Stimulated activated CD4-positive, alpha-beta T cell treated with anti-CD3 and anti-CD28 coated beads, Interleukin-12 subunit alpha, Interleukin-12 subunit beta, amount 100 ng/mL, for 4 hours (primary cell): ENCODE measurements around the gene CACNA1E.

ENCODE experiments used
- DNase-seq: peaks from one replicate; pipeline ENCODE4 v3.0.0-alpha.2; 2020

Gene CACNA1E

DNA sequence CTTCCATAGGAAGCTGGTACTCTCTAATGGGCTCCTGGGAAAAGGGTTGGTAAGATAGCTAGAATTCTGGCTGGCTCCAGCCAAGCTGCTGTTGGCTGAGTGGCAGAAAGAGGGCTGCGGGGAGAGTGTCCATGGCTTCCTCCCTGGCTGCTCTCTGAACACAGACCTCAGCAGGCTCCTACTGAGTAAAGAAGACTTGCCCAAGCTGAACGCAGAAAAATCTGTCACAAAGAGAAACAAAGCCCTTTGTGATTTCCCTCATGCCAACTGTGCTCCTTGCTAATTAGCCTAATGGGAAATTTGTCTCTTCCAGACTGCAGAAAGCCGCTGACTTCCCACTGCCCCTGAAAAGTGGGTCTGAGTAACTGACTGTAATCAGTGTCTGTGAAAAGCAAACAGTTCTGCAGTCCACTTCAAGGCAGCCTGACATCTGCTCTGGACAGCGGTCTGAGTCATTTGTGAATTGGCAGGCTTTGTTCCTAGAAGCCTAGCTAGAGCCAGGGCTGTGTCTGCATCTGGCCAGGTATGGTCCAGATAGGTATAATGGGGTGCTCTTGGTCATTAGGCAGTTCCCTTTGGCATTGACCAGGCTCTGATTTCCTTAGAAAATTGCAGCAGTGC is 295.4 kb downstream of the CACNA1E start:
- DNase-seq, result no peak

DNA sequence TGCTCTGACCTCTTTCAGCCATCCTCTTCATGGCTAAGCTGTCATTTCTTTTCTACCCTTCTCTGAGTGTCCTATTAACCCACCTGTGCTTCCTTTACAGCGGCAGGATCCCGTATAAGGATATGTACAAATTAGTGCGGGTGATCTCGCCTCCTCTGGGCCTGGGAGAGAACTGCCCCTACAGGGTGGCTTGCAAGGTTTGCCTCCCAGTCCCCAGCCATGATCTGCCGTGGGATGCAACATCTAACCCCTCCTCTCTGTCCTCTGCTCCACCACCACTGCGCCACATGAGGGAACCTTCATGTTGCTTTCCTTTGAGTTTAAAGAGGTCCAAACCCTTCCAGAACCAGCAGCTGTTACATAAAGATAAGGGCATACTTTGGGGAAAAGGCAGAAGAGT is 296.0 kb downstream of the CACNA1E start:
- no peak for DNase-seq

- DNase-seq, result no peak
These were observed 299.9 kb downstream of the CACNA1E start for GRCh38 chr1:181783208-181783607.

DNA sequence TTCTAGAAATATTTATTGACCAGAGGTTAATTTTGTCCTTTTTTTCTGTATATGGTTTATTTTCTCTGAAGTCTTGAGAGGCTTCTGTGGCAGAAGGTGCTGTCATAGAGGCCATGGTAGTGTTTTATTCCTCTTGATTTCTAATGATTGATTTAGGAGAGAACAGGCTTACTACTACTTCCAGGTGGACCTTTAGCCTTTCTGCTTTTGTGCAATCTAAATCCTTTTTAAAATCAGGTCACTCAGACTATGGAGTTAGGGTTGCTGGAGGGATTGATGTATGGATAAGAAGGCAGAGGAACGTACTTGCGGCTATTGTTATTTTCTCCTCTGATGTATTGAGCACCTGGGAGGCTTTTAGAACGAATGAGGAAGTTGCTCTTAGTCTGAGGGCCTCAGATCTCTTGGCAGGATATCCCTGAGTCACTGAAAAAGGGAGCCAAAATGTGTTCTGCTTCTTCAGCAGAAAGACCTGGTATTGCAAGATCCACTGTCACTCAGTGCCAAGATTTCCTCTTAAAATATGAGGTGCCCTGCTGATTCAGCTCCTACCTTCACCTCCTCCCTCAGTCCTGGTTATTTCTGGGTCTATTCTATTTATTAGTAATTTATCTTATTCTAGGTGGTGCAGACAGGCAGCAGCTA is 300.8 kb downstream of the CACNA1E start:
- DNase-seq, result no peak

- no peak for DNase-seq
These were observed 306.1 kb downstream of the CACNA1E start for GRCh38 chr1:181789395-181789794.

DNA sequence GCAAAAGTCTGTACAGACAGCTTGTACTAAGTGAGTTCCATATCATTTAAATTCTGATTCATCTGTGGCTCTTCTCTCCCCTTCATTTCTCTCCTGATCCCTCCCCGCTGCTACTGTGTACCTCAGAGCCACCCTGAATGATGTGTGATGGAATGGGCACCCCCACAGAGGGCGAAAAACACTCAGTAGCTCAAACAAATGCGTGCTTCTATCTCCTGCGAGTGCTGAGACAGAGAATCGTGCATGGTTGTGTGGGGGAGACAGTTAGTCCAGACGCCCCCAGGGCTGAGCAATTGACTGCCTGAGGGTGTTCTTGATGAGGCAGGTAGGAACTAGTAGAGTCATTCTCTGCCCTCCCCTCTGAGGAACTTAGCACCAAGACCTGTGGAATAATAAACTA is 308.4 kb downstream of the CACNA1E start:
- no peak for DNase-seq

- no peak for DNase-seq
These were observed 310.5 kb downstream of the CACNA1E start for GRCh38 chr1:181793831-181794230.

DNA sequence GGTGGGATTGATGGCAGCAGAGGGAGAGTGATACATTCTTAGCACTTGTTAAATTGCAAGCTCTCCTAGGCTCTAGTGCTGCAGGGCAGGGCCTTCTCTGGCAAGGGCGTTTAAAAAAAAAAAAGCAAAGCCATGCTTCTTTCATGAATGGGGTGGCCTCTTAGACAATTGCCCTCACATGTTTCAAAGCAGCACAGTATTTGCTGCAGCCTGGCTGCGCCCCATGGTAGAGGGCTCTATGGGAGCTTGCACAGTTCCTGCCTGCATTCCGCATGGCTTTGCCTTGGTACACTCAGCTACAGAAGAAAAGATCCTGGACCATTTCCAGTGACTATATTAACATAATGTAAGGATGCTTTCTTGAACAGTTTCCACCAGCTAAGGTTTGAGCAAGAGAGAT is 311.0 kb downstream of the CACNA1E start:
- DNase-seq, result no peak

GRCh38 chr1:181798191-181798926 is 315.0 kb downstream of the CACNA1E start:
- no peak for DNase-seq

DNA sequence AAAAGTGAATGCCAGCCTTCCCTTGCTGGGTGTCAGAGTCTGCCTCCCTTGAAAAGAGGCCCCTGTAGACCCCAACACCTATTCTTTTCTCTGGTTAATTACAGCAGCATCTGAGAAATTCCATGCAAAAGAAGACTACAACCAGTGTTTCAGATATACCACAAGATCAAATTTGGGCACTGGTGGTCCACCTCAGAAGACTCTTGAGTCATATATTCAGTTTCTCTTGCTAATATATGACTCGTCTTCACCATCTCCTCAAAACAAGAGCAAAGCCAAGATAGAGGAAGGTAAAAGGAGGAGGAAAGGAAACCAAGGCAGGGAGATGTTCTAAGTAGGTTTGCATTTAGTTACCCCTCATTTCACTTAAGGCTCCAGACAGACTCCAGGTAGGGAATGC is 318.3 kb downstream of the CACNA1E start:
- DNase-seq, result no peak

DNA sequence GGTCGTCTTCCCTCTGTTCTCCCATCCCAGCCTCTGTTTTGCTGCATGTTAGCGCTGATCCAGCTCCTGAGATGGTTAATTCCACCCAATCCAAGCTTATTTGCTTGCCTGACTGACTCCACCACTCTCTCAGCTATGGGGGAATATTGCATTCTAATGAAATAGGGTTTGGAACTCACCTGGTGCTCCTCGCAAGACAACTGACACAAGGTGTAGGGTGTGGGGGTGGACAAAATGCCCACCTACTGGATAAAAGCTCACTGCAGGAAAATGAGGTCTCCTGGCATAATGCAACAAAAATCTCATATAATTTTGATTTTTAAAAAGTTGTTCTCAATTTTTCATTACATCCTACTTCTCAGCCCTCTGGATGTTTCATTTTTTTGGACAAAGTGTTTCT is 319.1 kb downstream of the CACNA1E start:
- no peak for DNase-seq

GRCh38 chr1:181803421-181803820 is 320.1 kb downstream of the CACNA1E start:
- DNase-seq, result no peak

DNA sequence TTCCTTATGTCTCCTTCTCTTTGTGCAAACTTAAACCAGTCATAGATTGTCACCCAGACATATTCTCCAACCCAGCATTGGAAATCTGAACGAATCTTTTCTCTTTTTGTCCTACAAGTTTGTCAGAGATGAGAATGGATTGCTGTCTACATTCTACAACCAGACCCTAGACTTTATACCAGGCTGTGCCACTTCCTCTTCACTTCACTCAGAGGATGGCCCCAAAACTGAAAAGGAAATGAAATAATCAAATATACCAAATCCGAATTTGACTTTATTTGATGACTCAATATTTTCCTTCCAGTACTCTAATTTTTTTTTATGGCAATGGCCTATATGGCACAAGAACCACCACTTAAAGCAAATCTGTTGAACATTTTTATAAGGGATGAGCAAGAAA is 321.7 kb downstream of the CACNA1E start:
- no peak for DNase-seq

DNA sequence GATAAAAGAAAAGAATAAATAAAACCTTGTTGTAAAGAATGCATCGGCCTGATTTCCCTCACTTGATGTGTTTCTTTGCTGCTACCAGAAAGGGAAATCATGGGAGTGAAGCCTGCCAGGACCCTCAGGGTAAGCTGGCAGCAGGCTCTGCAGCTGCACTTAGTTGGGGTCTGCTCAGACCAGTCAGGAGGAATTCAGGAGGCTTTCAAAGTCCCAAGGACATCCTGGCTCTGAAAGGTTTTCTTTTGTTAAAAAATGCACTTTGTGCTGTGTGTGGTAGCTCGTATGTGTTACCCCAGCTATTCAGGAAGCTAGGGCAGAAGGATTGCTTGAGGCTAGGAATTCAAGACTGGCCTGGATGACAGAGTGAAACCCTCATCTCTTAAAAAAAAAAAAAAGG is 323.4 kb downstream of the CACNA1E start:
- DNase-seq, result no peak

DNA sequence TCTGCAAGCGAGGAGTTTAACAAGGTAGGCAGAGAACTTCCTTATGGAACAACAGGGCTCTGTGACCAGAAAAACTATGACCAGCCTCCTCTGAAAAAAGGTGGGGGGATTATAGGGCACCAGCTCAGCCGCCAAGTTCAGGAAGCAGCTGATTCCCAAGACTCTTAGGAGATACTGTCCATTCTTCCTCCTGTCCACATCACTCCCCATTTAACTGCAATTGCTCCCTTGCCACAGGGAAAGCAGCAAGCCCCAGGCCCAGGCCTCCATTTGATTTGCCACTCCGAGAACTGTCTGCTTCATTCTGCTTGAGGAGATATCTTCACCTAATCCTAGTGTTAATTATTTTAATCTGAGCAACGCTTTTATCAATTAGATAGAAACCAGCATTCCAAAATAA is 323.9 kb downstream of the CACNA1E start:
- no peak for DNase-seq

GRCh38 chr1:181809991-181810545 is 326.8 kb downstream of the CACNA1E start:
- DNase-seq, result no peak

DNA sequence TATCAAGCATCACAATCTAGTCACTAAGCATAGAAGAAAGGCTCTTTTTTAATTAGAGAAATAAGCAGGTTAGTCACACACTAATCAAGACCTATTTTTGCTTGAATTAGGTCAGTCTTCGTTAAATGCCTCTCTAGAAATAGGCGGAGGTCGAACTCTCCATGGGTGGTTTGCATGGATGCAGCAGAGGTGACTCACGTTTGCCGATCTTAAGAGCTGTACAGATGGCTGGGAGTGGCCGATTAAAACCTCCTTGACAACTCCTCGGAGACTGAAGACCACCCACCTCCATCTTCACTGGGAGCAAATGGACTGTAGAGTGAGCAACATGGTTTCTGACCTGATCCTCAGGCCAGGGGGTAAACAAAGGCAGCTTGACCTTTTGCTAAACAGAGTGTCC is 328.9 kb downstream of the CACNA1E start:
- no peak for DNase-seq

- DNase-seq, result no peak
These were observed 329.9 kb downstream of the CACNA1E start for GRCh38 chr1:181813266-181813665.

DNA sequence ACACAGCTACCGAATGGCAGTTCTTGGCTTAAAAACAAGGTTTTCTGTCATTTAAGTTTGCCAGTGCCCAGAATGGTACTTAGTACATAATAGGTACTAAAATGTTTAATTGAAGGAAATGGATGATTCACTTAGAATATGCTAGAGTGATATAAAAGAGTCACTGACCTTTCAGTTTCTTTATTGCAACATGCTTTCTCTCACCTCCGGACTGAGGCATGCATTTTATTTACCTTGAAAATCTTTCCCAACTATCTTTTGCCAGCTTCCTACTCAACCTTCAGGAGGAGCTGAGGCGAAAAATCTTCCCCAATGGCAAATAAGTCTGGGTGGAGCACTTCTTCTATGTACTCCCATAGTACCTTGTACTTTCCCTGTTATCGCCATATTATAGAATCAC is 333.3 kb downstream of the CACNA1E start:
- no peak for DNase-seq

GRCh38 chr1:181817091-181817490 is 333.8 kb downstream of the CACNA1E start:
- DNase-seq, result no peak

GRCh38 chr1:181818459-181818858 is 335.1 kb downstream of the CACNA1E start:
- DNase-seq, result no peak

DNA sequence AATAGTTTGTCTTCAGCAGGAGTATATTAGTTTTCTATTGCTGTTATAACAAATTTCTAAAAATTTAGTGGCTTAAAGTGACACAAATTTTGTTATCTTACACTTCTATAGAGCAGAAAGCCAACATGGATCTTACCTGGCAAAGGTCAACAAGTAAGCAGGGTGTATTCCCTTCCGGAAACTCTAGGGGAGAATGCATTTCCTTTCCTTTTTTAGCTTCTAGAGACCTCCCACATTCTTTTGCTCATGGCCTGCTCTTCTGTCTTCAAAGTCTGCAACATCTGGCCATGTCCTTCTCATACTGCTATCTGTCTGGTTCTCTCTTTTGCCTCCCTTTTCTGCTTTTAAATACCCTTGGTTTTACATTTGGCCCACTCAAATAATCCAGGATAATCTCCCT is 335.6 kb downstream of the CACNA1E start:
- DNase-seq, result no peak

- no peak for DNase-seq
These were observed 338.4 kb downstream of the CACNA1E start for GRCh38 chr1:181821701-181822100.
